PFSK-1 (cell line): ENCODE measurements around the gene TBC1D22A.

Experiments
- FOXP2 ChIP-seq: optimal IDR thresholded peaks from 2 replicates; pipeline ENCODE3; 2011; ENCODE audit warnings: borderline replicate concordance, control low read depth, inconsistent platforms; ENCODE audit not compliant: insufficient read depth; ENCODE audit errors: extremely low read length, extremely low read depth
- POLR2AphosphoS5 ChIP-seq: IDR thresholded peaks from 2 replicates; pipeline ENCODE4 v1.6.1; 2012; ENCODE audit warnings: low read depth, mild to moderate bottlenecking, control low read depth, low read length, moderate library complexity
- REST ChIP-seq, 2 experiments: IDR thresholded peaks; 2 replicates each; pipeline versions ENCODE4 v1.6.1 to v1.8.0; 2011 to 2012; ENCODE audit warnings: low read depth in 2 of 2, low read length in 2 of 2, control low read depth in 1 of 2, inconsistent platforms in 1 of 2, mild to moderate bottlenecking in 1 of 2, moderate library complexity in 1 of 2; ENCODE audit not compliant: insufficient read depth in 1 of 2
- SIN3A ChIP-seq: IDR thresholded peaks from 2 replicates; pipeline ENCODE4 v1.6.1; 2012; ENCODE audit warnings: mild to moderate bottlenecking, low read length, moderate library complexity, borderline replicate concordance; ENCODE audit not compliant: insufficient read depth
- TAF1 ChIP-seq: IDR thresholded peaks from 2 replicates; pipeline ENCODE4 v1.6.1; 2012; ENCODE audit warnings: low read length, control low read depth, borderline replicate concordance; ENCODE audit not compliant: insufficient read depth

TBC1D22A gene

GRCh38 chr22:47151064-47151463 lies 388.6 kb downstream of the TBC1D22A start:
- no peak for TF ChIP-seq SIN3A
- no peak for TF ChIP-seq REST (IDR thresholded peaks at IDR 0.05; ENCODE audit: insufficient read depth in 1 of 2, low read depth in 2 of 2, low read length in 2 of 2)
- TF ChIP-seq FOXP2: no peak
- no peak for TF ChIP-seq TAF1
- no peak for TF ChIP-seq POLR2AphosphoS5

GRCh38 chr22:47151490-47151889 lies 389.0 kb downstream of the TBC1D22A start:
- TF ChIP-seq FOXP2 (no peak), TAF1 (no peak), SIN3A (no peak), REST (IDR thresholded peaks at IDR 0.05; ENCODE audit: insufficient read depth in 1 of 2, low read depth in 2 of 2, low read length in 2 of 2) (no peak), POLR2AphosphoS5 (no peak)

- TF ChIP-seq SIN3A (no peak), FOXP2 (no peak), TAF1 (no peak), POLR2AphosphoS5 (no peak)
Measured at GRCh38 chr22:47152236-47152635, 389.8 kb downstream of the TBC1D22A start.

GRCh38 chr22:47152938-47153337 lies 390.5 kb downstream of the TBC1D22A start:
- TF ChIP-seq TAF1: no peak
- TF ChIP-seq REST (IDR thresholded peaks at IDR 0.05; ENCODE audit: insufficient read depth in 1 of 2, low read depth in 2 of 2, low read length in 2 of 2): no peak
- TF ChIP-seq FOXP2: no peak
- TF ChIP-seq SIN3A: no peak

- TF ChIP-seq POLR2AphosphoS5 (no peak), REST (IDR thresholded peaks at IDR 0.05; ENCODE audit: insufficient read depth in 1 of 2, low read depth in 2 of 2, low read length in 2 of 2) (no peak), FOXP2 (no peak), TAF1 (no peak), SIN3A (no peak)
Measured at GRCh38 chr22:47153854-47154525, 391.5 kb downstream of the TBC1D22A start.
